ENCODE measurements around the gene CDC14A. TPM values are rescaled to one million over a fixed set of nuclear protein-coding genes. Genes with fewer than 3 reads are reported as not detected.
A peak's percentile ranks its signal among the peaks of the same experiment; 100 is the strongest.

CDC14A gene
- total RNA-seq, 1 experiment from 2014 or later, result 11.1 TPM

DNA sequence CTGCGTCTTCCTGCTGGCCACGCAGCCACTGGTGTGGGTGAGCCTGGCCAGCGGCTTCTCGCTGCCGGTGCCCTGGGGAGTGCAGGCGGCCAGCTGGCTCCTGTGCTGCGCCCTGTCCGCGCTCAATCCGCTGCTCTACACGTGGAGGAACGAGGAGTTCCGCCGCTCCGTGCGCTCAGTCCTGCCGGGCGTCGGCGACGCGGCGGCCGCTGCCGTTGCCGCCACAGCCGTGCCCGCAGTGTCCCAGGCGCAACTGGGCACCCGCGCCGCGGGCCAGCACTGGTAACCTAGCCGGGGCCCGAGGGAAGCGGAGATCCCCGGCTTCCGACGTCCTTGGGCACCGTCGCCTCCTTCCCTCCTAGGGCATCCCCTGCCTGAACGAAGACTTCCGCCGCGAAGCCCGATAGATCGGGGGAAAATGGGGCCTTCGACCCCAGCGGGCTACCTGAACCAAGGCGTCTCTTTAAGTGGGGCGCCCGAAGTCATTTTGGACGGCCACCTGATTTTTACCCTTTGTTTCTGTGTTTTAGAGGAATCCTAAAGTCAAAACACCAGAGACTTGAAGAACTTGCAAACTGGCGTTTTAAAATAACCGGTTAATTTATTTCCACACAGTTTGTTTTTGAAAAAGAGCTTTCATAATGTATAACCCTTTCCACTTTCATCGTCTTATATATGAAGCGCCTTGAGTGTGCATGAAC is 187.7 kb downstream of the CDC14A start (continued):
- TF ChIP-seq SMAD4 (CRISPR knock-in tag; IDR thresholded peaks at IDR 0.05) (peak; percentile 51; the same call in 1 of the 2 replicates), ZNF671 (CRISPR knock-in tag; IDR thresholded peaks at IDR 0.05) (no peak), ZNF263 (CRISPR knock-in tag; IDR thresholded peaks at IDR 0.05; ENCODE audit: low read depth) (peak; percentile 38; the same call in 1 of the 2 replicates), HMGA2 (CRISPR knock-in tag; IDR thresholded peaks at IDR 0.05) (no peak), NR2C2 (CRISPR knock-in tag; IDR thresholded peaks at IDR 0.05) (peak; percentile 69; the same call in 1 of the 2 replicates), NFE2L1 (CRISPR knock-in tag; IDR thresholded peaks at IDR 0.05) (peak; percentile 87), NR1H2 (CRISPR knock-in tag; IDR thresholded peaks at IDR 0.05) (peak; percentile 65; the same call in 1 of the 2 replicates), MYBL2 (CRISPR knock-in tag; IDR thresholded peaks at IDR 0.05) (peak; percentile 96), FOXP1 (CRISPR knock-in tag; IDR thresholded peaks at IDR 0.05; ENCODE audit: borderline replicate concordance) (peak; percentile 96), TCF7 (CRISPR knock-in tag; IDR thresholded peaks at IDR 0.05; ENCODE audit: low read depth) (peak; percentile 68; the same call in 1 of the 2 replicates), RORB (CRISPR knock-in tag; IDR thresholded peaks at IDR 0.05) (no peak), IRF2 (CRISPR knock-in tag; IDR thresholded peaks at IDR 0.05; ENCODE audit: borderline replicate concordance, low read depth) (peak; percentile 54; the same call in 1 of the 2 replicates)
- TF ChIP-seq, protein P1, sequence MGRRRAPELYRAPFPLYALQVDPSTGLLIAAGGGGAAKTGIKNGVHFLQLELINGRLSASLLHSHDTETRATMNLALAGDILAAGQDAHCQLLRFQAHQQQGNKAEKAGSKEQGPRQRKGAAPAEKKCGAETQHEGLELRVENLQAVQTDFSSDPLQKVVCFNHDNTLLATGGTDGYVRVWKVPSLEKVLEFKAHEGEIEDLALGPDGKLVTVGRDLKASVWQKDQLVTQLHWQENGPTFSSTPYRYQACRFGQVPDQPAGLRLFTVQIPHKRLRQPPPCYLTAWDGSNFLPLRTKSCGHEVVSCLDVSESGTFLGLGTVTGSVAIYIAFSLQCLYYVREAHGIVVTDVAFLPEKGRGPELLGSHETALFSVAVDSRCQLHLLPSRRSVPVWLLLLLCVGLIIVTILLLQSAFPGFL (CRISPR knock-in tag; IDR thresholded peaks at IDR 0.05; ENCODE audit: borderline replicate concordance), result peak; percentile 79; the same call in 1 of the 2 replicates
- TF ChIP-seq, protein P2, sequence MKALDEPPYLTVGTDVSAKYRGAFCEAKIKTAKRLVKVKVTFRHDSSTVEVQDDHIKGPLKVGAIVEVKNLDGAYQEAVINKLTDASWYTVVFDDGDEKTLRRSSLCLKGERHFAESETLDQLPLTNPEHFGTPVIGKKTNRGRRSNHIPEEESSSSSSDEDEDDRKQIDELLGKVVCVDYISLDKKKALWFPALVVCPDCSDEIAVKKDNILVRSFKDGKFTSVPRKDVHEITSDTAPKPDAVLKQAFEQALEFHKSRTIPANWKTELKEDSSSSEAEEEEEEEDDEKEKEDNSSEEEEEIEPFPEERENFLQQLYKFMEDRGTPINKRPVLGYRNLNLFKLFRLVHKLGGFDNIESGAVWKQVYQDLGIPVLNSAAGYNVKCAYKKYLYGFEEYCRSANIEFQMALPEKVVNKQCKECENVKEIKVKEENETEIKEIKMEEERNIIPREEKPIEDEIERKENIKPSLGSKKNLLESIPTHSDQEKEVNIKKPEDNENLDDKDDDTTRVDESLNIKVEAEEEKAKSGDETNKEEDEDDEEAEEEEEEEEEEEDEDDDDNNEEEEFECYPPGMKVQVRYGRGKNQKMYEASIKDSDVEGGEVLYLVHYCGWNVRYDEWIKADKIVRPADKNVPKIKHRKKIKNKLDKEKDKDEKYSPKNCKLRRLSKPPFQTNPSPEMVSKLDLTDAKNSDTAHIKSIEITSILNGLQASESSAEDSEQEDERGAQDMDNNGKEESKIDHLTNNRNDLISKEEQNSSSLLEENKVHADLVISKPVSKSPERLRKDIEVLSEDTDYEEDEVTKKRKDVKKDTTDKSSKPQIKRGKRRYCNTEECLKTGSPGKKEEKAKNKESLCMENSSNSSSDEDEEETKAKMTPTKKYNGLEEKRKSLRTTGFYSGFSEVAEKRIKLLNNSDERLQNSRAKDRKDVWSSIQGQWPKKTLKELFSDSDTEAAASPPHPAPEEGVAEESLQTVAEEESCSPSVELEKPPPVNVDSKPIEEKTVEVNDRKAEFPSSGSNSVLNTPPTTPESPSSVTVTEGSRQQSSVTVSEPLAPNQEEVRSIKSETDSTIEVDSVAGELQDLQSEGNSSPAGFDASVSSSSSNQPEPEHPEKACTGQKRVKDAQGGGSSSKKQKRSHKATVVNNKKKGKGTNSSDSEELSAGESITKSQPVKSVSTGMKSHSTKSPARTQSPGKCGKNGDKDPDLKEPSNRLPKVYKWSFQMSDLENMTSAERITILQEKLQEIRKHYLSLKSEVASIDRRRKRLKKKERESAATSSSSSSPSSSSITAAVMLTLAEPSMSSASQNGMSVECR (CRISPR knock-in tag; IDR thresholded peaks at IDR 0.05; ENCODE audit: borderline replicate concordance), result peak; percentile 88; the same call in 1 of the 2 replicates
- TF ChIP-seq, protein P3, sequence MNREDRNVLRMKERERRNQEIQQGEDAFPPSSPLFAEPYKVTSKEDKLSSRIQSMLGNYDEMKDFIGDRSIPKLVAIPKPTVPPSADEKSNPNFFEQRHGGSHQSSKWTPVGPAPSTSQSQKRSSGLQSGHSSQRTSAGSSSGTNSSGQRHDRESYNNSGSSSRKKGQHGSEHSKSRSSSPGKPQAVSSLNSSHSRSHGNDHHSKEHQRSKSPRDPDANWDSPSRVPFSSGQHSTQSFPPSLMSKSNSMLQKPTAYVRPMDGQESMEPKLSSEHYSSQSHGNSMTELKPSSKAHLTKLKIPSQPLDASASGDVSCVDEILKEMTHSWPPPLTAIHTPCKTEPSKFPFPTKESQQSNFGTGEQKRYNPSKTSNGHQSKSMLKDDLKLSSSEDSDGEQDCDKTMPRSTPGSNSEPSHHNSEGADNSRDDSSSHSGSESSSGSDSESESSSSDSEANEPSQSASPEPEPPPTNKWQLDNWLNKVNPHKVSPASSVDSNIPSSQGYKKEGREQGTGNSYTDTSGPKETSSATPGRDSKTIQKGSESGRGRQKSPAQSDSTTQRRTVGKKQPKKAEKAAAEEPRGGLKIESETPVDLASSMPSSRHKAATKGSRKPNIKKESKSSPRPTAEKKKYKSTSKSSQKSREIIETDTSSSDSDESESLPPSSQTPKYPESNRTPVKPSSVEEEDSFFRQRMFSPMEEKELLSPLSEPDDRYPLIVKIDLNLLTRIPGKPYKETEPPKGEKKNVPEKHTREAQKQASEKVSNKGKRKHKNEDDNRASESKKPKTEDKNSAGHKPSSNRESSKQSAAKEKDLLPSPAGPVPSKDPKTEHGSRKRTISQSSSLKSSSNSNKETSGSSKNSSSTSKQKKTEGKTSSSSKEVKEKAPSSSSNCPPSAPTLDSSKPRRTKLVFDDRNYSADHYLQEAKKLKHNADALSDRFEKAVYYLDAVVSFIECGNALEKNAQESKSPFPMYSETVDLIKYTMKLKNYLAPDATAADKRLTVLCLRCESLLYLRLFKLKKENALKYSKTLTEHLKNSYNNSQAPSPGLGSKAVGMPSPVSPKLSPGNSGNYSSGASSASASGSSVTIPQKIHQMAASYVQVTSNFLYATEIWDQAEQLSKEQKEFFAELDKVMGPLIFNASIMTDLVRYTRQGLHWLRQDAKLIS (CRISPR knock-in tag; IDR thresholded peaks at IDR 0.05; ENCODE audit: borderline replicate concordance), result no peak
- TF ChIP-seq, protein P4, sequence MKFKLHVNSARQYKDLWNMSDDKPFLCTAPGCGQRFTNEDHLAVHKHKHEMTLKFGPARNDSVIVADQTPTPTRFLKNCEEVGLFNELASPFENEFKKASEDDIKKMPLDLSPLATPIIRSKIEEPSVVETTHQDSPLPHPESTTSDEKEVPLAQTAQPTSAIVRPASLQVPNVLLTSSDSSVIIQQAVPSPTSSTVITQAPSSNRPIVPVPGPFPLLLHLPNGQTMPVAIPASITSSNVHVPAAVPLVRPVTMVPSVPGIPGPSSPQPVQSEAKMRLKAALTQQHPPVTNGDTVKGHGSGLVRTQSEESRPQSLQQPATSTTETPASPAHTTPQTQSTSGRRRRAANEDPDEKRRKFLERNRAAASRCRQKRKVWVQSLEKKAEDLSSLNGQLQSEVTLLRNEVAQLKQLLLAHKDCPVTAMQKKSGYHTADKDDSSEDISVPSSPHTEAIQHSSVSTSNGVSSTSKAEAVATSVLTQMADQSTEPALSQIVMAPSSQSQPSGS (CRISPR knock-in tag; IDR thresholded peaks at IDR 0.05; ENCODE audit: borderline replicate concordance, low read depth), result 0 out of 2 replicates have a peak, but pooled peaks have one; percentile 64
- TF ChIP-seq, protein P5, sequence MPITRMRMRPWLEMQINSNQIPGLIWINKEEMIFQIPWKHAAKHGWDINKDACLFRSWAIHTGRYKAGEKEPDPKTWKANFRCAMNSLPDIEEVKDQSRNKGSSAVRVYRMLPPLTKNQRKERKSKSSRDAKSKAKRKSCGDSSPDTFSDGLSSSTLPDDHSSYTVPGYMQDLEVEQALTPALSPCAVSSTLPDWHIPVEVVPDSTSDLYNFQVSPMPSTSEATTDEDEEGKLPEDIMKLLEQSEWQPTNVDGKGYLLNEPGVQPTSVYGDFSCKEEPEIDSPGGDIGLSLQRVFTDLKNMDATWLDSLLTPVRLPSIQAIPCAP (CRISPR knock-in tag; IDR thresholded peaks at IDR 0.05), result peak; percentile 77; the same call in 1 of the 2 replicates
- TF ChIP-seq, protein P6, sequence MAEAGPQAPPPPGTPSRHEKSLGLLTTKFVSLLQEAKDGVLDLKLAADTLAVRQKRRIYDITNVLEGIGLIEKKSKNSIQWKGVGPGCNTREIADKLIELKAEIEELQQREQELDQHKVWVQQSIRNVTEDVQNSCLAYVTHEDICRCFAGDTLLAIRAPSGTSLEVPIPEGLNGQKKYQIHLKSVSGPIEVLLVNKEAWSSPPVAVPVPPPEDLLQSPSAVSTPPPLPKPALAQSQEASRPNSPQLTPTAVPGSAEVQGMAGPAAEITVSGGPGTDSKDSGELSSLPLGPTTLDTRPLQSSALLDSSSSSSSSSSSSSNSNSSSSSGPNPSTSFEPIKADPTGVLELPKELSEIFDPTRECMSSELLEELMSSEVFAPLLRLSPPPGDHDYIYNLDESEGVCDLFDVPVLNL (CRISPR knock-in tag; IDR thresholded peaks at IDR 0.05; ENCODE audit: borderline replicate concordance, low read depth), result peak; percentile 83; the same call in 1 of the 2 replicates
- TF ChIP-seq, protein P7, sequence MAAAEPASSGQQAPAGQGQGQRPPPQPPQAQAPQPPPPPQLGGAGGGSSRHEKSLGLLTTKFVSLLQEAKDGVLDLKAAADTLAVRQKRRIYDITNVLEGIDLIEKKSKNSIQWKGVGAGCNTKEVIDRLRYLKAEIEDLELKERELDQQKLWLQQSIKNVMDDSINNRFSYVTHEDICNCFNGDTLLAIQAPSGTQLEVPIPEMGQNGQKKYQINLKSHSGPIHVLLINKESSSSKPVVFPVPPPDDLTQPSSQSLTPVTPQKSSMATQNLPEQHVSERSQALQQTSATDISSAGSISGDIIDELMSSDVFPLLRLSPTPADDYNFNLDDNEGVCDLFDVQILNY (CRISPR knock-in tag; IDR thresholded peaks at IDR 0.05), result peak; percentile 65
- TF ChIP-seq, protein P8, sequence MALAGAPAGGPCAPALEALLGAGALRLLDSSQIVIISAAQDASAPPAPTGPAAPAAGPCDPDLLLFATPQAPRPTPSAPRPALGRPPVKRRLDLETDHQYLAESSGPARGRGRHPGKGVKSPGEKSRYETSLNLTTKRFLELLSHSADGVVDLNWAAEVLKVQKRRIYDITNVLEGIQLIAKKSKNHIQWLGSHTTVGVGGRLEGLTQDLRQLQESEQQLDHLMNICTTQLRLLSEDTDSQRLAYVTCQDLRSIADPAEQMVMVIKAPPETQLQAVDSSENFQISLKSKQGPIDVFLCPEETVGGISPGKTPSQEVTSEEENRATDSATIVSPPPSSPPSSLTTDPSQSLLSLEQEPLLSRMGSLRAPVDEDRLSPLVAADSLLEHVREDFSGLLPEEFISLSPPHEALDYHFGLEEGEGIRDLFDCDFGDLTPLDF (CRISPR knock-in tag; IDR thresholded peaks at IDR 0.05), result peak; percentile 88; the same call in 1 of the 2 replicates
